ACHN (cell line): ENCODE data around the gene AKAP6.

Experiments
- DNase-seq: peaks from one replicate; pipeline ENCODE4 v3.0.0-alpha.2; 2015
- in situ Hi-C: cut with HindIII; loops from 2 replicates; pipeline ENCODE4 v1.10.0; 2017; ENCODE audit warnings: low sequenced_read_pairs, low pct_ligation_motif_present, low pct_unique_long_range_greater_than_20kb

Gene AKAP6

GRCh38 chr14:32693114-32693513 is 364.0 kb downstream of the AKAP6 start:
- DNase-seq = peak; percentile 71
- in situ Hi-C loops = no loop called here

GRCh38 chr14:32694795-32695449 is 365.8 kb downstream of the AKAP6 start:
- peak; percentile 19 for DNase-seq
- in situ Hi-C loops = no loop called here

- no peak for DNase-seq
- in situ Hi-C loops = no loop called here
Observed at GRCh38 chr14:32696325-32697091, 367.4 kb downstream of the AKAP6 start.

GRCh38 chr14:32697114-32697513 is 368.0 kb downstream of the AKAP6 start:
- in situ Hi-C loops = no loop called here
- DNase-seq = no peak

GRCh38 chr14:32697704-32698103 is 368.6 kb downstream of the AKAP6 start:
- DNase-seq = peak; percentile 42
- in situ Hi-C loops = no loop called here

GRCh38 chr14:32698831-32699230 is 369.7 kb downstream of the AKAP6 start:
- in situ Hi-C loops = no loop called here
- no peak for DNase-seq

- in situ Hi-C loops = no loop called here
- DNase-seq = no peak
Observed at GRCh38 chr14:32701475-32701874, 372.4 kb downstream of the AKAP6 start.

GRCh38 chr14:32702088-32702487 is 373.0 kb downstream of the AKAP6 start:
- DNase-seq = no peak
- in situ Hi-C loops = no loop called here

- no peak for DNase-seq
- in situ Hi-C loops = no loop called here
Observed at GRCh38 chr14:32702562-32702961, 373.5 kb downstream of the AKAP6 start.

GRCh38 chr14:32703183-32703621 is 374.1 kb downstream of the AKAP6 start:
- no peak for DNase-seq
- in situ Hi-C loops = no loop called here

GRCh38 chr14:32706721-32707519 is 377.8 kb downstream of the AKAP6 start:
- no peak for DNase-seq
- in situ Hi-C loops = no loop called here

- no peak for DNase-seq
- in situ Hi-C loops = no loop called here
Observed at GRCh38 chr14:32707742-32708500, 378.8 kb downstream of the AKAP6 start.

- peak; percentile 72 for DNase-seq
Observed at GRCh38 chr14:32709027-32709426, 379.9 kb downstream of the AKAP6 start.

GRCh38 chr14:32710231-32710671 is 381.2 kb downstream of the AKAP6 start:
- in situ Hi-C loops = no loop called here
- no peak for DNase-seq

More at GRCh38 chr14:32709027-32709426, 379.9 kb downstream of the AKAP6 start:
- in situ Hi-C loops = no loop called here

GRCh38 chr14:32710731-32711680 is 381.9 kb downstream of the AKAP6 start:
- in situ Hi-C loops = no loop called here

GRCh38 chr14:32713856-32714255 is 384.8 kb downstream of the AKAP6 start:
- no peak for DNase-seq
- in situ Hi-C loops = no loop called here

More at GRCh38 chr14:32710731-32711680, 381.9 kb downstream of the AKAP6 start:
- DNase-seq = peak; percentile 48

- in situ Hi-C loops = no loop called here
- no peak for DNase-seq
Observed at GRCh38 chr14:32719601-32720000, 390.5 kb downstream of the AKAP6 start.
